ENCODE results near the gene AGRN. TPM values are rescaled to one million over a fixed set of nuclear protein-coding genes. Genes with fewer than 3 reads are reported as not detected.
"Not testable (repeated sequence)": the region's sequence is repeated elsewhere in the genome, so short reads cannot be mapped to it uniquely, and the experiment has no call there.

Gene AGRN
- total RNA-seq, 2 donors from 2014 or later: 18.8 to 26.8 TPM

- no peak for DNase-seq (ENCODE audit: low spot score)
- intact Hi-C loops (cut with DNase I): no loop called here
Observed at GRCh38 chr1:1044455-1045078, 24.6 kb downstream of the AGRN start.

DNA sequence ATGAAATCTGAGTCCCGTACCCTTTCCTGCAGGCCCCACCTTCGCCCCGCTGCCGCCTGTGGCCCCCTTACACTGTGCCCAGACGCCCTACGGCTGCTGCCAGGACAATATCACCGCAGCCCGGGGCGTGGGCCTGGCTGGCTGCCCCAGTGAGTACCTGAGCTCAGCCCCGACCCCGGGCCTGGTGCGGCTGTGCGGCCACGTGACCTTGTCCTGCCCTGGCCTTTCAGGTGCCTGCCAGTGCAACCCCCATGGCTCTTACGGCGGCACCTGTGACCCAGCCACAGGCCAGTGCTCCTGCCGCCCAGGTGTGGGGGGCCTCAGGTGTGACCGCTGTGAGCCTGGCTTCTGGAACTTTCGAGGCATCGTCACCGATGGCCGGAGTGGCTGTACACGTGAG is 25.2 kb downstream of the AGRN start:
- intact Hi-C loops (cut with DNase I): no loop called here
- no peak for DNase-seq (ENCODE audit: low spot score)

DNA sequence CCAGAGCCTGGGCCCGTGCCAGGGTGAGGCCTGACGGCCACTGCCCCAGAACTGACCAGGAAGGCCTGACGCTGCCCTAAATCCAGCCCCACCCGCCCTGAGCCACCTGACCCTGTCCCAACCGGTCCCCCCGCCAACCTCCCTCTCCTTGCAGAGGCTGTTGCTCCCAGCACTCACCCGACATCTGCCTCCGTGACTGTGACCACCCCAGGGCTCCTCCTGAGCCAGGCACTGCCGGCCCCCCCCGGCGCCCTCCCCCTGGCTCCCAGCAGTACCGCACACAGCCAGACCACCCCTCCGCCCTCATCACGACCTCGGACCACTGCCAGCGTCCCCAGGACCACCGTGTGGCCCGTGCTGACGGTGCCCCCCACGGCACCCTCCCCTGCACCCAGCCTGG is 26.3 kb downstream of the AGRN start:
- DNase-seq (ENCODE audit: low spot score): no peak
- intact Hi-C loops (cut with DNase I): no loop called here

DNA sequence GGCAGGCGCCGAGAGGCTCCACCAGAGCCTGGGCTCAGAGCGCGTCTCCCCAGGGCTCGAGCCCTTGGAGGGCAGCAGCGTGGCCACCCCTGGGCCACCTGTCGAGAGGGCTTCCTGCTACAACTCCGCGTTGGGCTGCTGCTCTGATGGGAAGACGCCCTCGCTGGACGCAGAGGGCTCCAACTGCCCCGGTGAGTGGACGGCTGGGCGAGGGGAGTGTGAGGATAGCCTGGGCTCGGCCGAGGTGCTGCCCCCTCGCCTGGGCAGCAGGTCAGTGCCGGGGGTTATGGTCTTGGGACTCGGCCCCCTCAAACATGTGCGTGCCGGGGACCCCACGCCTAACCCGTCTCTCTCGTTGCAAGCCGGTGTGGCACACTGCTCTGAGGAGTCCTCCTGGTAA is 26.8 kb downstream of the AGRN start:
- intact Hi-C loops (cut with DNase I): no loop called here
- no peak for DNase-seq (ENCODE audit: low spot score)

- intact Hi-C loops (cut with DNase I): no loop called here
- no peak for DNase-seq (ENCODE audit: low spot score)
Observed at GRCh38 chr1:1047407-1047806, 27.5 kb downstream of the AGRN start.

- DNase-seq (ENCODE audit: low spot score): no peak
- intact Hi-C loops (cut with DNase I): no loop called here
Observed at GRCh38 chr1:1047963-1048362, 28.0 kb downstream of the AGRN start.

DNA sequence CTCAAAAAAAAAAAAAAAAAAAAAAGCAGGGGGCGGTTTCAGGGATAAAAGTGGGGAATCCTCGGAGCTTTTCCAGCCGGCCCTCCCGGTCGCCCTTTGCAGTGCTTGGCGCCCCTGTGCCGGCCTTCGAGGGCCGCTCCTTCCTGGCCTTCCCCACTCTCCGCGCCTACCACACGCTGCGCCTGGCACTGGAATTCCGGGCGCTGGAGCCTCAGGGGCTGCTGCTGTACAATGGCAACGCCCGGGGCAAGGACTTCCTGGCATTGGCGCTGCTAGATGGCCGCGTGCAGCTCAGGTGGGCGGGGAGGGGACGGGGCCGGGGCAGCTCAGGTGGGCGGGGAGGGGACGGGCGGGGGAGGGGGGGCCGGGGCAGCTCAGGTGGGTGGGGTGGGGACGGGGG is 28.8 kb downstream of the AGRN start:
- intact Hi-C loops (cut with DNase I): no loop called here
- DNase-seq (ENCODE audit: low spot score): no peak

GRCh38 chr1:1049318-1050165 is 29.6 kb downstream of the AGRN start:
- intact Hi-C loops (cut with DNase I): no loop called here

DNA sequence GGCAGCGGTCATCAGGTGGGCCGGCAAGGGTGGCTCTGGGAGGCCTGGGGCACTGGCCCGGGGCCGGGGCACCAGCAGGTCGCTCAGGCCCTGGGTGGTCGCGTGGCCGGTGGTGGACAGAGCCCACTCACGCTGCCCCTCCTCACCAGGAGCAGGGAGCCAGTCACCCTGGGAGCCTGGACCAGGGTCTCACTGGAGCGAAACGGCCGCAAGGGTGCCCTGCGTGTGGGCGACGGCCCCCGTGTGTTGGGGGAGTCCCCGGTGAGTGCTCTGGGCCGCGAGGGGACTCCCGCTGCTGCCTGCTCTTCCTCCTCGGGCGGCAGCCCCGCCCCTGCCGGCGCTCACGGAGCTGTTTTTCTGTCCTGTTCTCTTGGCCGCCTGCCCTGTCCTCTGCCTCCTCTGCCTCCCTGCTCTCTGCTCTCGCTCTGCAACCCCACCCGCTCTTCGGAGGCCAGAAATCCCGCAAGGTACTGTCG is 30.7 kb downstream of the AGRN start:
- intact Hi-C loops (cut with DNase I): no loop called here
- DNase-seq (ENCODE audit: low spot score): no peak

More at GRCh38 chr1:1049318-1050165, 29.6 kb downstream of the AGRN start:
- DNase-seq (ENCODE audit: low spot score): no peak

GRCh38 chr1:1051127-1051810 is 31.3 kb downstream of the AGRN start:
- no peak for DNase-seq (ENCODE audit: low spot score)
- intact Hi-C loops (cut with DNase I): no loop called here

DNA sequence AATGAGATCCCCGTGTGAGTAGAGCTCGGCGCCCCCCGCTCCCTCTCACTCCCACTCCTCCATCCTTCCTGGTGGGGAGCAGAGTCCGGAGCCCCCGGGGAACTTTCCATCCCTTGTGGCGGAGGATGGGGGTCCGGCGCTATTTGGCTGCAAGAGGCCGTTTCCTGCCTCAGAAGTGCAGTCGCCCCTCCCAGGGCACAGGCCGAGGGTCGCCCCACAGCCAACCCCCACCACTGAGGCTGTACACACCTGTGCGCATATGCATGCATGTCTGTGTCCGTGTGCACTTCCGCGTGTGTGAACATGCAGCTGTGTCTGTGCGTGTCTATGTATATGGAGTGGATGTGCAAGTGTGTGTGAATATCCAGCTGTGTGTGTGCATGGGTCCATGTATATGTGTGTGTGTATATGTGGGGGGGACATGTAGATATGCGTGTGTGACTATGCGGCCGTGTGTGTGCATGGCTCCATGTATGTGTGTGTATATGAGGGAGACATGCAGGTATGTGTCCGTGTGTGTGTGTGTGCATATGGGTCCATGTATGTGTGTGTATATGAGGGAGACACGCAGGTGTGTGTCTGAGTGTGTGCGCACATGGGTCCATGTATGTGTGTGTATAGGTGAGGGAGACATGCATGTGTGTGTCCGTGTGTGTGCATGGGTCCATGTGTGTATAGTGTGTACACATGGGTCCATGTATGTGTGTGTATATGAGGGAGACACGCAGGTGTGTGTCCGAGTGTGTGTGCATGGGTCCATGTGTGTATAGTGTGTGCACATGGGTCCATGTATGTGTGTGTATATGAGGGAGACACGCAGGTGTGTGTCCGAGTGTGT is 32.3 kb downstream of the AGRN start:
- intact Hi-C loops (cut with DNase I): no loop called here

GRCh38 chr1:1053022-1053421 is 33.1 kb downstream of the AGRN start:
- intact Hi-C loops (cut with DNase I): no loop called here
- DNase-seq (ENCODE audit: low spot score): no peak

More for the DNA sequence above, 32.3 kb downstream of the AGRN start:
- no peak for DNase-seq (ENCODE audit: low spot score)

DNA sequence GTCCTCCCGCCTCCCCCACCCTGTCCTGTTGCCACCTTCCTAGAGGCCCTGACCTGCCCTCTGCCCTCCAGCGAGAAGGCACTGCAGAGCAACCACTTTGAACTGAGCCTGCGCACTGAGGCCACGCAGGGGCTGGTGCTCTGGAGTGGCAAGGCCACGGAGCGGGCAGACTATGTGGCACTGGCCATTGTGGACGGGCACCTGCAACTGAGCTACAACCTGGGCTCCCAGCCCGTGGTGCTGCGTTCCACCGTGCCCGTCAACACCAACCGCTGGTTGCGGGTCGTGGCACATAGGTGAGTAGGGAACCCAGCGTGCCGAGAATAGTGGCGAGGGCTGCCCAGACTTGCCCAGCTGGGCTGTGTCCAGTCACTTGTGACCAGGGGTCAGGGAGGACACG is 33.8 kb downstream of the AGRN start:
- DNase-seq (ENCODE audit: low spot score): no peak
- intact Hi-C loops (cut with DNase I): no loop called here

GRCh38 chr1:1054099-1054700 is 34.3 kb downstream of the AGRN start:
- intact Hi-C loops (cut with DNase I): no loop called here
- DNase-seq (ENCODE audit: low spot score): no peak

DNA sequence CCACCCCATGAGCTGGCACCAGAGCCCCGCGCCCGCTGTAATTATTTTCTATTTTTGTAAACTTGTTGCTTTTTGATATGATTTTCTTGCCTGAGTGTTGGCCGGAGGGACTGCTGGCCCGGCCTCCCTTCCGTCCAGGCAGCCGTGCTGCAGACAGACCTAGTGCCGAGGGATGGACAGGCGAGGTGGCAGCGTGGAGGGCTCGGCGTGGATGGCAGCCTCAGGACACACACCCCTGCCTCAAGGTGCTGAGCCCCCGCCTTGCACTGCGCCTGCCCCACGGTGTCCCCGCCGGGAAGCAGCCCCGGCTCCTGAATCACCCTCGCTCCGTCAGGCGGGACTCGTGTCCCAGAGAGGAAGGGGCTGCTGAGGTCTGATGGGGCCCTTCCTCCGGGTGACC is 35.1 kb downstream of the AGRN start:
- intact Hi-C loops (cut with DNase I): no loop called here
- no peak for DNase-seq (ENCODE audit: low spot score)

GRCh38 chr1:1055841-1056736 is 36.2 kb downstream of the AGRN start:
- intact Hi-C loops (cut with DNase I): no loop called here
- DNase-seq (ENCODE audit: low spot score): no peak

GRCh38 chr1:1057769-1058087 is 37.8 kb downstream of the AGRN start:
- DNase-seq (ENCODE audit: low spot score); intact Hi-C loops (cut with DNase I): not testable (repeated sequence)

All from posterior vena cava (tissue), 2 donors.